NK-92 (cell line): ENCODE data around the gene TPO.

Experiments used
- DNase-seq: peaks from one replicate; lab custom pipeline; 2025; ENCODE audit not compliant: unreplicated experiment; lab: John Stamatoyannopoulos, UW

The TPO gene

GRCh38 chr2:1446301-1446700 lies 33.0 kb downstream of the TPO start:
- no peak for DNase-seq

GRCh38 chr2:1448009-1448408 lies 34.7 kb downstream of the TPO start:
- DNase-seq = no peak

GRCh38 chr2:1450915-1451314 lies 37.7 kb downstream of the TPO start:
- DNase-seq = no peak

- DNase-seq = no peak
Observed at GRCh38 chr2:1451422-1451821, 38.2 kb downstream of the TPO start.

GRCh38 chr2:1453561-1453960 lies 40.3 kb downstream of the TPO start:
- DNase-seq = no peak

GRCh38 chr2:1454346-1454745 lies 41.1 kb downstream of the TPO start:
- no peak for DNase-seq

- DNase-seq = no peak
Observed at GRCh38 chr2:1455466-1455865, 42.2 kb downstream of the TPO start.

GRCh38 chr2:1458432-1458831 lies 45.2 kb downstream of the TPO start:
- no peak for DNase-seq

- no peak for DNase-seq
Observed at GRCh38 chr2:1459727-1460126, 46.5 kb downstream of the TPO start.

- no peak for DNase-seq
Observed at GRCh38 chr2:1460851-1461418, 47.7 kb downstream of the TPO start.

- no peak for DNase-seq
Observed at GRCh38 chr2:1461507-1462390, 48.5 kb downstream of the TPO start.

- DNase-seq = no peak
Observed at GRCh38 chr2:1462994-1463393, 49.7 kb downstream of the TPO start.

GRCh38 chr2:1472350-1472749 lies 59.1 kb downstream of the TPO start:
- DNase-seq = no peak

- no peak for DNase-seq
Observed at GRCh38 chr2:1476617-1477195, 63.4 kb downstream of the TPO start.

- DNase-seq = no peak
Observed at GRCh38 chr2:1477196-1478040, 64.2 kb downstream of the TPO start.

- DNase-seq = no peak
Observed at GRCh38 chr2:1478311-1479305, 65.3 kb downstream of the TPO start.

GRCh38 chr2:1479346-1479745 lies 66.1 kb downstream of the TPO start:
- DNase-seq = no peak

GRCh38 chr2:1480671-1481076 lies 67.4 kb downstream of the TPO start:
- DNase-seq = no peak

GRCh38 chr2:1481406-1482252 lies 68.4 kb downstream of the TPO start:
- no peak for DNase-seq
